ENCODE data around the gene KCNG2. TPM values are rescaled to one million over a fixed set of nuclear protein-coding genes. Genes with fewer than 3 reads are reported as not detected.

KCNG2 gene
- total RNA-seq, 2 donors from 2014 or later, result 1.5 TPM; not detected in 1

DNA sequence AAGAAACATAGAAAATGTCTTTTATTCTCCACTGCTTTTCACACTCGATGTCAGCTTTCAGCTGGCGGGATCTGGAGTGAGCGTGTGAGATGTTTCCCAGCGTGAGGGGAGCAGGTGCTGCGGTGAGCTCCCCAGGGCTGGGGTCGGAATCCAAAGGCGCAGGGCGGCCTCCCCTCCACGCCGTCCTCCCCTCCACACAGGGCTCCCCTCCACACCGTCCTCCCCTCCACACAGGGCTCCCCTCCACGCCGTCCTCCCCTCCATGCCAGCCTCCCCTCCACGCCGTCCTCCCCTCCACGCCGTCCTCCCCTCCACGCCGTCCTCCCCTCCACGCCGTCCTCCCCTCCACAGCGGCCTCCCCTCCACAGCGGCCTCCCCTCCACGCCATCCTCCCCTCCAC is 26.9 kb upstream of the KCNG2 start:
- ATAC-seq (ENCODE audit: insufficient number of reproducible peaks, low FRiP score, low read depth) (no peak), DNase-seq (ENCODE audit: low spot score) (no peak)
- H3K36me3 ChIP-seq, result no peaks in the 10 kb centered on the region

DNA sequence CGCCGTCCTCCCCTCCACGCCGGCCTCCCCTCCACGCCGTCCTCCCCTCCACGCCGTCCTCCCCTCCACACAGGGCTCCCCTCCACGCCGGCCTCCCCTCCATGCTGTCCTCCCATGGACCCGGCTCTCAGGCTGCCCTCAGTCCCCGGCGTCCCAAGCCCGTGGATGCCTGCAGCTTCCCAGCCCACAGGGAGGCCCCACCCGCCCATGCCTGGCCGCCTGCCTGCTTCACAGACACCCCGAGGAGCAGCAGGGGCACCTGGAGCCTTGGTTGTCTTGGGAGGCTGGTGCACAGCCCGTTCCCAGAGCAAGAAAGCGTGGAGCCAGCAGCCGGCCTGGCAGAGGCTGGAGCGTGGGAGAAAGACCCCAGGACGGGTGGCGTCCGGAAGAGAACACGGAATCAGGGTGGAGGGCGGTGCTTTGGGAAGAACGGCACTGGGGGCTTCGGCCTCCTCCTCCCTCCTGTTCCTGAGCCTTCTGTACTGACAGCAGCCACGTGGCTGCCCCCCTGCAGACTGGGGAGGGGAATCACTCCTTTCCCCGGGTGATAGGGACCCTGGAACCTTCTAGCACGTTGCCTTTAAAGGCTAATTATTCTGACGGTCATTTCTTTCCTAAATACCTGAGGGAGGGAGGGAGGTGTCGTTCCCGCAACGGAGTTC is 26.2 kb upstream of the KCNG2 start:
- Histone ChIP-seq H3K27ac (no peak overlapping the region), H3K27me3 (replicated peaks; ENCODE audit: insufficient read depth) (no peaks in the 10 kb centered on the region), H3K36me3 (no peaks in the 10 kb centered on the region), H3K4me3 (no peak overlapping the region), H3K4me1 (ENCODE audit: control insufficient read depth in 1 of 2, low read depth in 2 of 2) (no peaks in the 10 kb centered on the region), H3K9me3 (peaks cover 8% of the 10 kb centered on the region)
- no peak for ATAC-seq (ENCODE audit: insufficient number of reproducible peaks, low FRiP score, low read depth)
- no peak for DNase-seq (ENCODE audit: low spot score)
- no peak for TF ChIP-seq CTCF (IDR thresholded peaks at IDR 0.05)

More for the DNA sequence above, 26.9 kb upstream of the KCNG2 start:
- Histone ChIP-seq H3K4me3 (no peak overlapping the region), H3K27ac (no peak overlapping the region), H3K9me3 (peaks cover 8% of the 10 kb centered on the region), H3K4me1 (ENCODE audit: control insufficient read depth in 1 of 2, low read depth in 2 of 2) (no peaks in the 10 kb centered on the region), H3K27me3 (replicated peaks; ENCODE audit: insufficient read depth) (no peaks in the 10 kb centered on the region)
- no peak for TF ChIP-seq CTCF (IDR thresholded peaks at IDR 0.05)

- Histone ChIP-seq H3K9me3 (peaks cover 8% of the 10 kb centered on the region), H3K4me3 (no peak overlapping the region), H3K4me1 (ENCODE audit: control insufficient read depth in 1 of 2, low read depth in 2 of 2) (no peaks in the 10 kb centered on the region), H3K27ac (no peak overlapping the region), H3K27me3 (replicated peaks; ENCODE audit: insufficient read depth) (no peaks in the 10 kb centered on the region), H3K36me3 (no peaks in the 10 kb centered on the region)
- ATAC-seq (ENCODE audit: insufficient number of reproducible peaks, low FRiP score, low read depth) (no peak), DNase-seq (ENCODE audit: low spot score) (no peak)
- TF ChIP-seq CTCF (IDR thresholded peaks at IDR 0.05), result no peak
These were observed 25.5 kb upstream of the KCNG2 start for GRCh38 chr18:79772108-79772864.

- no peak overlapping the region for H3K27ac ChIP-seq
- H3K9me3 ChIP-seq, result no peaks in the 10 kb centered on the region
- H3K27me3 ChIP-seq (replicated peaks; ENCODE audit: insufficient read depth), result no peaks in the 10 kb centered on the region
- H3K4me3 ChIP-seq, result no peak overlapping the region
- no peak for TF ChIP-seq CTCF (IDR thresholded peaks at IDR 0.05)
- no peaks in the 10 kb centered on the region for H3K4me1 ChIP-seq (ENCODE audit: control insufficient read depth in 1 of 2, low read depth in 2 of 2)
- ATAC-seq (ENCODE audit: insufficient number of reproducible peaks, low FRiP score, low read depth) (no peak), DNase-seq (ENCODE audit: low spot score) (no peak)
- no peaks in the 10 kb centered on the region for H3K36me3 ChIP-seq
These were observed 24.7 kb upstream of the KCNG2 start for GRCh38 chr18:79772865-79773696.

- no peak overlapping the region for H3K27ac ChIP-seq
- no peak overlapping the region for H3K4me3 ChIP-seq
- H3K36me3 ChIP-seq, result no peaks in the 10 kb centered on the region
- no peak for TF ChIP-seq CTCF (IDR thresholded peaks at IDR 0.05)
- no peaks in the 10 kb centered on the region for H3K9me3 ChIP-seq
- H3K27me3 ChIP-seq (replicated peaks; ENCODE audit: insufficient read depth), result no peaks in the 10 kb centered on the region
- H3K4me1 ChIP-seq (ENCODE audit: control insufficient read depth in 1 of 2, low read depth in 2 of 2), result no peaks in the 10 kb centered on the region
- ATAC-seq (ENCODE audit: insufficient number of reproducible peaks, low FRiP score, low read depth) (no peak), DNase-seq (ENCODE audit: low spot score) (no peak)
These were observed 23.6 kb upstream of the KCNG2 start for GRCh38 chr18:79774111-79774510.

All from thoracic aorta (tissue), 2 donors.